ENCODE data around the gene BPIFA1.
A peak's percentile ranks its signal among the peaks of the same experiment; 100 is the strongest.

Gene BPIFA1

DNA sequence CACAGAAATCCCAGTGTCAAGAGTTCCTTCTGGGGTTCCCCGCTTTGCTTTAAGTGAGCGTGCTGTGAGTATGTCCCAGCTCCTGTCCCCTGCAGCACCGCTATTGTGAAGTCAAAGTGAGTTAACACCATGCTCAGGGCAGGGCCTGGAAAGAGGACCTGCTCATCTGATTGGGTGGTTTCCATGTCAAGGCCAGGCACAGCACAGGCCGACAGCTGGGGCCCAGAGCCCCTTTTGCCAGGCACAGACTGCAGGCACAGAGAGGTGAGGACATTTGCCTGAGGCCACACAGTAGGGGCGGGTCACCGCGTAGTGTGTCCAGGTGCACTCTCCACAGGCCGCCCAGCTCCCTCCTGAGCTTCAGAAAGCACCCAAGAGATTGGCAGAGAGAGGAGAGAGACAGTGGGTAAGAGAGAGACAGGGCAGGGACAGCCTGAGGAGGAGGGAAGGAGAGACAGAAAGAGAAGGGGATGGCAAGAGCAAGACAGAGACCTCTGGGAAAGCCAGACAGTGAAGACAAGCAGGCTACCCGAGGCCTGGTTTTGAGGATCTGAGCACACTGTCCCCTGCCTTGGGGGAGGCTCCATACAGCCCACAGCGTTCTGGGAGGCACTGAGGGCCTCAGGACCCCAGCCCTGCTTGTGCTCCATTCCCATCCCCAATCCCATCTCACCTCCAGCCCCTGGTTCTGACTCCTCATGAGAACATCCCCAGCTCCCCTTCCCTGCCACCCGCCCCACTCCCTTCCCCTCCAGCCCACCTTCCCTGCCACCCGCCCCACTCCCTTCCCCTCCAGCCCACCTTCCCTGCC is 40.7 kb downstream of the BPIFA1 start:
- TF ChIP-seq, protein P1, sequence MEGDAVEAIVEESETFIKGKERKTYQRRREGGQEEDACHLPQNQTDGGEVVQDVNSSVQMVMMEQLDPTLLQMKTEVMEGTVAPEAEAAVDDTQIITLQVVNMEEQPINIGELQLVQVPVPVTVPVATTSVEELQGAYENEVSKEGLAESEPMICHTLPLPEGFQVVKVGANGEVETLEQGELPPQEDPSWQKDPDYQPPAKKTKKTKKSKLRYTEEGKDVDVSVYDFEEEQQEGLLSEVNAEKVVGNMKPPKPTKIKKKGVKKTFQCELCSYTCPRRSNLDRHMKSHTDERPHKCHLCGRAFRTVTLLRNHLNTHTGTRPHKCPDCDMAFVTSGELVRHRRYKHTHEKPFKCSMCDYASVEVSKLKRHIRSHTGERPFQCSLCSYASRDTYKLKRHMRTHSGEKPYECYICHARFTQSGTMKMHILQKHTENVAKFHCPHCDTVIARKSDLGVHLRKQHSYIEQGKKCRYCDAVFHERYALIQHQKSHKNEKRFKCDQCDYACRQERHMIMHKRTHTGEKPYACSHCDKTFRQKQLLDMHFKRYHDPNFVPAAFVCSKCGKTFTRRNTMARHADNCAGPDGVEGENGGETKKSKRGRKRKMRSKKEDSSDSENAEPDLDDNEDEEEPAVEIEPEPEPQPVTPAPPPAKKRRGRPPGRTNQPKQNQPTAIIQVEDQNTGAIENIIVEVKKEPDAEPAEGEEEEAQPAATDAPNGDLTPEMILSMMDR (IDR thresholded peaks at IDR 0.05; ENCODE audit: low read depth, low read length): no peak
- H3K27me3 ChIP-seq: no peaks in the 10 kb centered on the region

GRCh38 chr20:33277471-33278441 is 42.0 kb downstream of the BPIFA1 start:
- TF ChIP-seq, protein P1 (IDR thresholded peaks at IDR 0.05; ENCODE audit: low read depth, low read length): no peak
- Histone ChIP-seq H3K36me3 (no peaks in the 10 kb centered on the region), H3K4me3 (ENCODE audit: low read depth, low read length) (no peak overlapping the region), H3K4me1 (peaks cover 23% of the 10 kb centered on the region), H3K9me3 (no peaks in the 10 kb centered on the region), H3K27me3 (no peaks in the 10 kb centered on the region)
- no peak for DNase-seq

More for the DNA sequence above, 40.7 kb downstream of the BPIFA1 start:
- peaks cover 23% of the 10 kb centered on the region for H3K4me1 ChIP-seq
- H3K9me3 ChIP-seq: no peaks in the 10 kb centered on the region
- H3K36me3 ChIP-seq: no peaks in the 10 kb centered on the region
- DNase-seq: peak; percentile 59
- H3K4me3 ChIP-seq (ENCODE audit: low read depth, low read length): no peak overlapping the region

GRCh38 chr20:33278700-33279099 is 42.9 kb downstream of the BPIFA1 start:
- H3K4me1 ChIP-seq: peaks cover 23% of the 10 kb centered on the region
- no peak overlapping the region for H3K4me3 ChIP-seq (ENCODE audit: low read depth, low read length)
- H3K36me3 ChIP-seq: no peaks in the 10 kb centered on the region
- DNase-seq: no peak
- H3K27me3 ChIP-seq: no peaks in the 10 kb centered on the region
- no peaks in the 10 kb centered on the region for H3K9me3 ChIP-seq
- TF ChIP-seq, protein P1 (IDR thresholded peaks at IDR 0.05; ENCODE audit: low read depth, low read length): no peak

GRCh38 chr20:33279261-33279910 is 43.6 kb downstream of the BPIFA1 start:
- Histone ChIP-seq H3K4me1 (peaks cover 23% of the 10 kb centered on the region), H3K36me3 (no peaks in the 10 kb centered on the region), H3K9me3 (no peaks in the 10 kb centered on the region), H3K27me3 (no peaks in the 10 kb centered on the region), H3K4me3 (ENCODE audit: low read depth, low read length) (no peak overlapping the region)
- peak; percentile 56 for DNase-seq
- TF ChIP-seq, protein P1 (IDR thresholded peaks at IDR 0.05; ENCODE audit: low read depth, low read length): no peak

- no peaks in the 10 kb centered on the region for H3K36me3 ChIP-seq
- DNase-seq: no peak
- H3K4me1 ChIP-seq: peaks cover 23% of the 10 kb centered on the region
- no peaks in the 10 kb centered on the region for H3K27me3 ChIP-seq
- TF ChIP-seq, protein P1 (IDR thresholded peaks at IDR 0.05; ENCODE audit: low read depth, low read length): no peak
- no peaks in the 10 kb centered on the region for H3K9me3 ChIP-seq
- no peak overlapping the region for H3K4me3 ChIP-seq (ENCODE audit: low read depth, low read length)
These were observed 44.3 kb downstream of the BPIFA1 start for GRCh38 chr20:33280000-33280680.

All from BE2C (cell line).